K562 (cell line): ENCODE data around the gene ZNF35. TPM values are rescaled to one million over a fixed set of nuclear protein-coding genes. Genes with fewer than 3 reads are reported as not detected.
A peak's percentile ranks its signal among the peaks of the same experiment; 100 is the strongest.

ENCODE experiments used
- ATAC-seq: fragments of 200-7000 bp; cut with Tn5 transposase; 3 replicates; pipeline ENCODE4 v1.9.1; 2020; ENCODE audit warnings: moderate library complexity
- BruUV-seq: library from RNA; stranded (reverse); fragments of 400-500 nt; replicated peaks from 2 replicates; lab custom pipeline; 2021; lab: Mats Ljungman, UMichigan
- CTCF ChIA-PET: fragments of 300-600 bp; formaldehyde crosslinking; extraction: SDS; loops from one replicate; lab custom pipeline; 2021; ENCODE audit warnings: low intra/inter-chr PET ratio; lab: Yijun Ruan, JAX
- POLR2A ChIA-PET: fragments of 300-600, 350-650 bp; sonication (Branson Sonifier 250); formaldehyde crosslinking; extraction: SDS; loops from one replicate; lab custom pipeline; 2021; ENCODE audit warnings: antibody characterized with exemption, inconsistent platforms; lab: Yijun Ruan, JAX
- DNase-seq, 4 experiments: peaks; one replicate each; pipeline versions ENCODE4 v3.0.0 to v3.0.0-alpha.2; 2011 to 2018; ENCODE audit warnings: low spot score in 3 of 4, mixed read lengths in 3 of 4; ENCODE audit errors: extremely low read depth in 1 of 4
- FAIRE-seq: peaks from 2 replicates; lab custom pipeline; 2011; peaks lifted over from hg19 to GRCh38; lab: Jason Lieb, UNC
- H2AFZ ChIP-seq: 2 replicates; pipeline ENCODE4 v1.6.0; 2011; ENCODE audit warnings: low read depth, low read length, control low read depth, inconsistent platforms
- H3K27ac ChIP-seq: fragments of 200-600 bp; 3 replicates; pipeline ENCODE4 v1.8.0; 2011; ENCODE audit warnings: low read depth, mild to moderate bottlenecking, control low read depth, inconsistent platforms, low read length, moderate library complexity, mixed read lengths; ENCODE audit errors: extremely low read depth
- H3K27me3 ChIP-seq, 2 experiments: fragments of 300-600 bp in 1 of 2; 2 replicates in 1 of 2; 3 replicates in 1 of 2; pipeline versions ENCODE4 v1.6.0 to v1.8.0; 2011; ENCODE audit warnings: inconsistent platforms in 2 of 2, low read length in 2 of 2, mild to moderate bottlenecking in 1 of 2, mixed read lengths in 1 of 2, moderate library complexity in 1 of 2; ENCODE audit not compliant: control insufficient read depth in 2 of 2, insufficient read depth in 2 of 2
- H3K36me3 ChIP-seq: fragments of 300-600 bp; 3 replicates; pipeline ENCODE4 v1.8.0; 2011; ENCODE audit warnings: mild to moderate bottlenecking, low read length, inconsistent platforms; ENCODE audit not compliant: control insufficient read depth, insufficient read depth
- H3K4me1 ChIP-seq, 2 experiments: fragments of 200-600 bp in 1 of 2; replicated peaks in 1 of 2; 2 replicates in 1 of 2; 3 replicates in 1 of 2; pipeline versions ENCODE4 v1.5.1 to v1.8.0; 2011; ENCODE audit warnings: inconsistent platforms in 2 of 2, low read length in 2 of 2, mild to moderate bottlenecking in 1 of 2, mixed read lengths in 1 of 2, moderate library complexity in 1 of 2; ENCODE audit not compliant: control insufficient read depth in 2 of 2, insufficient read depth in 2 of 2
- H3K4me2 ChIP-seq: 2 replicates; pipeline ENCODE4 v1.6.1; 2011; ENCODE audit warnings: low read length, control low read depth, inconsistent platforms, mixed read lengths; ENCODE audit not compliant: insufficient read depth
- H3K4me3 ChIP-seq: fragments of 200-600 bp; sonication (generic), shearing (Covaris generic); 2 replicates; pipeline ENCODE4 v1.5.1; 2016; ENCODE audit warnings: control low read depth, inconsistent platforms
- H3K79me2 ChIP-seq: fragments of 200-600 bp; 3 replicates; pipeline ENCODE4 v1.8.0; 2011; ENCODE audit warnings: low read length, inconsistent platforms; ENCODE audit not compliant: control insufficient read depth, insufficient read depth
- H3K9ac ChIP-seq, 2 experiments: 2 replicates each; pipeline versions ENCODE4 v1.6.0 to v1.6.1; 2011; ENCODE audit warnings: low read depth in 2 of 2, low read length in 2 of 2, control low read depth in 1 of 2, inconsistent platforms in 1 of 2, mild to moderate bottlenecking in 1 of 2, mixed read lengths in 1 of 2; ENCODE audit not compliant: insufficient read depth in 1 of 2
- H3K9me1 ChIP-seq: one replicate; pipeline ENCODE4 v1.6.0; 2011; ENCODE audit warnings: inconsistent platforms, mild to moderate bottlenecking, low read length, moderate library complexity; ENCODE audit not compliant: control insufficient read depth, insufficient read depth
- H3K9me3 ChIP-seq: replicated peaks from 2 replicates; pipeline ENCODE4 v1.5.1; 2011; ENCODE audit warnings: low read depth, low read length, inconsistent platforms; ENCODE audit not compliant: control insufficient read depth, insufficient read depth
- H4K20me1 ChIP-seq: replicated peaks from 2 replicates; pipeline ENCODE4 v1.6.1; 2011; ENCODE audit warnings: low read length, inconsistent platforms, mixed read lengths; ENCODE audit not compliant: control insufficient read depth, insufficient read depth
- ELF1 ChIP-seq: fragments of 200-800 bp; sonication (Bioruptor generic); IDR thresholded peaks from 2 replicates; pipeline ENCODE4 v1.6.1; 2016; ENCODE audit warnings: missing genetic modification characterization, missing compliant biosample characterization
- MYC ChIP-seq, 2 experiments: fragments of 250-450 bp in 1 of 2; sonication (Bioruptor Pico) in 1 of 2; IDR thresholded peaks; 2 replicates each; pipeline versions ENCODE4 v1.5.1 to v1.6.1; 2012 to 2021; ENCODE audit warnings: low read depth in 2 of 2, borderline replicate concordance in 1 of 2, improper control_type of control experiment in 1 of 2, low read length in 1 of 2, mild to moderate bottlenecking in 1 of 2, moderate library complexity in 1 of 2
- PCBP2 ChIP-seq: fragments of 200-400 bp; formaldehyde crosslinking; IDR thresholded peaks from 2 replicates; pipeline ENCODE4 v1.6.1; 2018; ENCODE audit warnings: low read length, low read depth, mild to moderate bottlenecking, moderate library complexity; ENCODE audit not compliant: poor library complexity, severe bottlenecking
- RBM15 ChIP-seq: fragments of 200-400 bp; formaldehyde crosslinking; IDR thresholded peaks from 2 replicates; pipeline ENCODE4 v1.6.1; 2018; ENCODE audit warnings: mild to moderate bottlenecking, low read length, moderate library complexity; ENCODE audit not compliant: insufficient read depth
- SNIP1 ChIP-seq: fragments of 450-650 bp; IDR thresholded peaks from 2 replicates; pipeline ENCODE4 v1.7.1; 2017; ENCODE audit warnings: low read depth, mild to moderate bottlenecking
- SOX6 ChIP-seq: fragments of 450-650 bp; IDR thresholded peaks from 2 replicates; pipeline ENCODE4 v1.6.1; 2014; ENCODE audit warnings: mild to moderate bottlenecking
- TRIM28 ChIP-seq: fragments of 450-650 bp; IDR thresholded peaks from 2 replicates; pipeline ENCODE4 v1.6.1; 2017
- ZNF75A ChIP-seq: fragments of 450-650 bp; formaldehyde crosslinking; IDR thresholded peaks from 2 replicates; pipeline ENCODE4 v1.4.0; 2020; ENCODE audit warnings: mild to moderate bottlenecking
- WGBS: fragments of 100-300 bp; shearing (Covaris generic); methylation state at CpG from one replicate; pipeline ENCODE4 v1.1.6; 2016; ENCODE audit warnings: low coverage, mixed read lengths; ENCODE audit not compliant: insufficient coverage; ENCODE audit errors: missing lambda C conversion rate; 5-methylcytosine and 5-hydroxymethylcytosine counted together
- in situ Hi-C: fragments of 300-500 bp; cut with MboI; formaldehyde crosslinking; loops from 4 replicates; pipeline ENCODE4 v1.15.0; 2018; ENCODE audit warnings: inconsistent platforms, mixed read lengths
- intact Hi-C: fragments of 100-400 bp; cut with micrococcal nuclease; formaldehyde crosslinking; loops from 2 replicates; pipeline ENCODE4 v1.14.2; 2022
- polyA plus RNA-seq, 8 experiments: library from polyadenylated mRNA; depleted of rRNA in 4 of 8; stranded (reverse) in 5 of 8; unstranded in 3 of 8; fragments of >200 nt; fragmentation: Nextera tagmentation in 2 of 8; fragmentation: Illumina TruSeq in 1 of 8; extraction: Ambion mirVana in 2 of 8; extraction: Trizol in 1 of 8; gene quantifications; 2 replicates each; pipeline versions ENCODE4 v1.2.1 to v1.2.3, GENCODE V29; 2011 to 2014; ENCODE audit warnings: inconsistent platforms in 1 of 8, missing spikeins in 1 of 8
- total RNA-seq, 7 experiments: library from RNA; depleted of rRNA in 6 of 7; stranded (reverse); fragments of >200 nt in 6 of 7; fragmentation: Illumina TruSeq in 2 of 7; extraction: Trizol in 2 of 7; gene quantifications; 2 replicates each; pipeline versions ENCODE4 v1.2.1 to v1.2.3, GENCODE V29; 2011 to 2021; ENCODE audit warnings: low replicate concordance in 1 of 7
- TF ChIP-seq, protein P1 (sequence below), 2 experiments: fragments of 450-650 bp in 1 of 2; sonication (generic) in 1 of 2; formaldehyde crosslinking in 1 of 2; IDR thresholded peaks in 1 of 2; conservative IDR thresholded peaks in 1 of 2; 2 replicates each; pipeline versions ENCODE4 v1.6.1 to v1.8.1; 2016 to 2023; ENCODE audit warnings: mild to moderate bottlenecking in 2 of 2, moderate library complexity in 2 of 2, inconsistent platforms in 1 of 2, missing genetic modification reagents in 1 of 2
- TF ChIP-seq, protein P2 (sequence below): fragments of 450-650 bp; IDR thresholded peaks from 2 replicates; pipeline ENCODE4 v1.6.1; 2016; ENCODE audit warnings: mild to moderate bottlenecking, moderate library complexity

Gene ZNF35
- total and polyA plus RNA-seq, 9 of the 15 experiments (the other 6 are each of a cell fraction or from before 2014, with no cell fraction given): 8.0 to 18.2 (median 14.8) TPM

- DNase-seq (no peak), ATAC-seq (no peak), FAIRE-seq (no peak)
- 86% methylated on average over 4 of the region's 4 CpGs for whole genome bisulfite sequencing
- Histone ChIP-seq H3K79me2 (no peaks in the 10 kb centered on the region), H3K9me1 (no peaks in the 10 kb centered on the region), H3K27me3 (no peaks in the 10 kb centered on the region), H3K27ac (no peak overlapping the region), H3K4me2 (no peak overlapping the region), H2AFZ (no peak overlapping the region), H3K9me3 (peaks cover 49% of the 10 kb centered on the region), H4K20me1 (no peaks in the 10 kb centered on the region), H3K4me3 (no peak overlapping the region), H3K9ac (no peak overlapping the region), H3K4me1 (no peaks in the 10 kb centered on the region), H3K36me3 (peaks cover 40% of the 10 kb centered on the region)
- ChIA-PET CTCF (no interaction called here), POLR2A (no interaction called here)
- no TSS peak for BruUV-seq
- in situ Hi-C loops (no loop called here), intact Hi-C loops (no loop called here)
- TF ChIP-seq SNIP1 (no peak), MYC (IDR thresholded peaks at IDR 0.05; ENCODE audit: low read depth, low read length) (no peak), MYC (CRISPR knock-in tag; IDR thresholded peaks at IDR 0.05; ENCODE audit: borderline replicate concordance, low read depth) (no peak), SOX6 (peak; percentile 52; the same call in 1 of the 2 replicates), RBM15 (no peak), PCBP2 (no peak), TRIM28 (peak; percentile 73; the same call in 1 of the 2 replicates), ELF1 (tag) (no peak), ZNF75A (peak; percentile 99)
- TF ChIP-seq, protein P1, sequence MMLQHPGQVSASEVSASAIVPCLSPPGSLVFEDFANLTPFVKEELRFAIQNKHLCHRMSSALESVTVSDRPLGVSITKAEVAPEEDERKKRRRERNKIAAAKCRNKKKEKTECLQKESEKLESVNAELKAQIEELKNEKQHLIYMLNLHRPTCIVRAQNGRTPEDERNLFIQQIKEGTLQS (IDR thresholded peaks at IDR 0.05): no peak
- TF ChIP-seq, protein P1 (CRISPR knock-in tag; conservative IDR thresholded peaks at IDR 0.05): no peak
- TF ChIP-seq, protein P2, sequence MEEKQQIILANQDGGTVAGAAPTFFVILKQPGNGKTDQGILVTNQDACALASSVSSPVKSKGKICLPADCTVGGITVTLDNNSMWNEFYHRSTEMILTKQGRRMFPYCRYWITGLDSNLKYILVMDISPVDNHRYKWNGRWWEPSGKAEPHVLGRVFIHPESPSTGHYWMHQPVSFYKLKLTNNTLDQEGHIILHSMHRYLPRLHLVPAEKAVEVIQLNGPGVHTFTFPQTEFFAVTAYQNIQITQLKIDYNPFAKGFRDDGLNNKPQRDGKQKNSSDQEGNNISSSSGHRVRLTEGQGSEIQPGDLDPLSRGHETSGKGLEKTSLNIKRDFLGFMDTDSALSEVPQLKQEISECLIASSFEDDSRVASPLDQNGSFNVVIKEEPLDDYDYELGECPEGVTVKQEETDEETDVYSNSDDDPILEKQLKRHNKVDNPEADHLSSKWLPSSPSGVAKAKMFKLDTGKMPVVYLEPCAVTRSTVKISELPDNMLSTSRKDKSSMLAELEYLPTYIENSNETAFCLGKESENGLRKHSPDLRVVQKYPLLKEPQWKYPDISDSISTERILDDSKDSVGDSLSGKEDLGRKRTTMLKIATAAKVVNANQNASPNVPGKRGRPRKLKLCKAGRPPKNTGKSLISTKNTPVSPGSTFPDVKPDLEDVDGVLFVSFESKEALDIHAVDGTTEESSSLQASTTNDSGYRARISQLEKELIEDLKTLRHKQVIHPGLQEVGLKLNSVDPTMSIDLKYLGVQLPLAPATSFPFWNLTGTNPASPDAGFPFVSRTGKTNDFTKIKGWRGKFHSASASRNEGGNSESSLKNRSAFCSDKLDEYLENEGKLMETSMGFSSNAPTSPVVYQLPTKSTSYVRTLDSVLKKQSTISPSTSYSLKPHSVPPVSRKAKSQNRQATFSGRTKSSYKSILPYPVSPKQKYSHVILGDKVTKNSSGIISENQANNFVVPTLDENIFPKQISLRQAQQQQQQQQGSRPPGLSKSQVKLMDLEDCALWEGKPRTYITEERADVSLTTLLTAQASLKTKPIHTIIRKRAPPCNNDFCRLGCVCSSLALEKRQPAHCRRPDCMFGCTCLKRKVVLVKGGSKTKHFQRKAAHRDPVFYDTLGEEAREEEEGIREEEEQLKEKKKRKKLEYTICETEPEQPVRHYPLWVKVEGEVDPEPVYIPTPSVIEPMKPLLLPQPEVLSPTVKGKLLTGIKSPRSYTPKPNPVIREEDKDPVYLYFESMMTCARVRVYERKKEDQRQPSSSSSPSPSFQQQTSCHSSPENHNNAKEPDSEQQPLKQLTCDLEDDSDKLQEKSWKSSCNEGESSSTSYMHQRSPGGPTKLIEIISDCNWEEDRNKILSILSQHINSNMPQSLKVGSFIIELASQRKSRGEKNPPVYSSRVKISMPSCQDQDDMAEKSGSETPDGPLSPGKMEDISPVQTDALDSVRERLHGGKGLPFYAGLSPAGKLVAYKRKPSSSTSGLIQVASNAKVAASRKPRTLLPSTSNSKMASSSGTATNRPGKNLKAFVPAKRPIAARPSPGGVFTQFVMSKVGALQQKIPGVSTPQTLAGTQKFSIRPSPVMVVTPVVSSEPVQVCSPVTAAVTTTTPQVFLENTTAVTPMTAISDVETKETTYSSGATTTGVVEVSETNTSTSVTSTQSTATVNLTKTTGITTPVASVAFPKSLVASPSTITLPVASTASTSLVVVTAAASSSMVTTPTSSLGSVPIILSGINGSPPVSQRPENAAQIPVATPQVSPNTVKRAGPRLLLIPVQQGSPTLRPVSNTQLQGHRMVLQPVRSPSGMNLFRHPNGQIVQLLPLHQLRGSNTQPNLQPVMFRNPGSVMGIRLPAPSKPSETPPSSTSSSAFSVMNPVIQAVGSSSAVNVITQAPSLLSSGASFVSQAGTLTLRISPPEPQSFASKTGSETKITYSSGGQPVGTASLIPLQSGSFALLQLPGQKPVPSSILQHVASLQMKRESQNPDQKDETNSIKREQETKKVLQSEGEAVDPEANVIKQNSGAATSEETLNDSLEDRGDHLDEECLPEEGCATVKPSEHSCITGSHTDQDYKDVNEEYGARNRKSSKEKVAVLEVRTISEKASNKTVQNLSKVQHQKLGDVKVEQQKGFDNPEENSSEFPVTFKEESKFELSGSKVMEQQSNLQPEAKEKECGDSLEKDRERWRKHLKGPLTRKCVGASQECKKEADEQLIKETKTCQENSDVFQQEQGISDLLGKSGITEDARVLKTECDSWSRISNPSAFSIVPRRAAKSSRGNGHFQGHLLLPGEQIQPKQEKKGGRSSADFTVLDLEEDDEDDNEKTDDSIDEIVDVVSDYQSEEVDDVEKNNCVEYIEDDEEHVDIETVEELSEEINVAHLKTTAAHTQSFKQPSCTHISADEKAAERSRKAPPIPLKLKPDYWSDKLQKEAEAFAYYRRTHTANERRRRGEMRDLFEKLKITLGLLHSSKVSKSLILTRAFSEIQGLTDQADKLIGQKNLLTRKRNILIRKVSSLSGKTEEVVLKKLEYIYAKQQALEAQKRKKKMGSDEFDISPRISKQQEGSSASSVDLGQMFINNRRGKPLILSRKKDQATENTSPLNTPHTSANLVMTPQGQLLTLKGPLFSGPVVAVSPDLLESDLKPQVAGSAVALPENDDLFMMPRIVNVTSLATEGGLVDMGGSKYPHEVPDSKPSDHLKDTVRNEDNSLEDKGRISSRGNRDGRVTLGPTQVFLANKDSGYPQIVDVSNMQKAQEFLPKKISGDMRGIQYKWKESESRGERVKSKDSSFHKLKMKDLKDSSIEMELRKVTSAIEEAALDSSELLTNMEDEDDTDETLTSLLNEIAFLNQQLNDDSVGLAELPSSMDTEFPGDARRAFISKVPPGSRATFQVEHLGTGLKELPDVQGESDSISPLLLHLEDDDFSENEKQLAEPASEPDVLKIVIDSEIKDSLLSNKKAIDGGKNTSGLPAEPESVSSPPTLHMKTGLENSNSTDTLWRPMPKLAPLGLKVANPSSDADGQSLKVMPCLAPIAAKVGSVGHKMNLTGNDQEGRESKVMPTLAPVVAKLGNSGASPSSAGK: peak; percentile 27; the same call in 1 of the 2 replicates
Measured at GRCh38 chr3:44643024-44643423, 5.5 kb upstream of the ZNF35 start.
